GM21447 (cell line): ENCODE results near the gene ATXN7L1.
"Not testable (repeated sequence)": the region's sequence is repeated elsewhere in the genome, so short reads cannot be mapped to it uniquely, and the experiment has no call there.

Experiments used
- ATAC-seq: cut with Tn5 transposase; IDR thresholded peaks from one replicate; pipeline ENCODE4 v1.9.1; 2021; ENCODE audit not compliant: unreplicated experiment

The ATXN7L1 gene

GRCh38 chr7:105806592-105807447, 69.6 kb downstream of the ATXN7L1 start:
- ATAC-seq = peak; percentile 40

DNA sequence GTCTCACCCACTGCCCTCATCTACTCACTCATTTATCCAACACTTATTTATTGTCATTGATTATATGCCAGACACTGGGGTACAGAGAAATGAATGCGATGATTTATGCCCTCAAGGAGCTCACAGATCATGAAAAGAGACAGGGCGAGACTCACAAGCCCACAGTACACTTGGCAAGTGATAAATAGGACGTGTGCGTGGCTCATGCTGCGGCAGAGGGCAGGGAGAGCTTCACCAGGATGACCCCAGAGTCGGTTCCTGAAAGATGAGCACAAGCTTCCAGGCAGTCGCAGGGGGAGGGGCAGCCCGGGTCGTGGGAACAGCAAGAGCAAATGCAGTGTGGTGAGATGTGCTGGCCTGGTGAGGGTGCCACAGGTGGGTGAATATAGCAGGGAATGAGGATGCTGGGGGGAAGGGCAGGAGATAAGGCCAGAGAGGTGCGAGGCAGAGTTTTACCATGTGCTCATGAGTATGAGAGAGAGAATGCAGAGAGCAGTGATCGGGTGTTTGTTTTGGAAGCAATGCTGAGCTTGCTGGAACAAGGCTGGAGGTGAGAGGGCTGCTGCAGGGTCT, 70.9 kb downstream of the ATXN7L1 start:
- ATAC-seq = no peak

- no peak for ATAC-seq
Observed at GRCh38 chr7:105803429-105803736, 73.0 kb downstream of the ATXN7L1 start.

DNA sequence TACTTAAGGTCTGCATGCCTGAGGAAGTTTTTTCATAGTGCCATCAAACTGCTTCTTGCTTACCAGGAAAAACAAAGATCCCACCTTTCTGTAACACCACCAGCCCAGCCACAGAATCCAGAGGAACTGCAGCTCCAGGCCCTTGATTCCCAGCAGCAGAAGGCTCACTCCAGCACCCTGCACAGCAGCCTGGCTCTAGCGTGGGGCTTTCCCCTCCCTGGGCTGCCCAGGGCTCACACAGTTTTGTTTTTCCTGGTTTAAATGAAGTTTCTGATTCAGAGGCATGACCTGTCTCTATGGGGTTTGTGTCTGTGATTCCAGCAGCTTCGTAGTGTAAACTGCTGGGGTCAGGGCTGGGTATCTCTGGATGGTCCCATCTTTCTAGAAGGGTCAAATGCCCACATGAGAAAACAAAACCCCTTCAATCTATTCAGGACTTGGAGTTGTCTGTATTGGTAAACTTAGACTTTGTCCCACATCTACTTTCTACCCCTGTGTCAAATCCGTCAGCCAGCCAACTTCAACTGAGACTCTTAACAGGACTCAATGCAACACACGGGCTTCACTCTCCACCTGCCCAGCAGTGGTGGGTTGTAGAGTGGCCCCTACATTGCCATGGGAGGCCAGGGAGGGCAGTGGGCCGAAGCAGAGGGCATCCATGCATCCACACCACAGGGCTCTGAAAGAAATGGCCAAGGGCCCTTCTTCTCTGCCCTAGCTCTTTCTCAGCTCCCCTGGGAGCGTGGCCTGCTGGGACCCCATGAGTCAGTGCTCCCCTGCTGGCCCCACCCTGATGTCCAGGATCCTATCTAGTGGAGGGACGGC, 73.6 kb downstream of the ATXN7L1 start:
- ATAC-seq = no peak

DNA sequence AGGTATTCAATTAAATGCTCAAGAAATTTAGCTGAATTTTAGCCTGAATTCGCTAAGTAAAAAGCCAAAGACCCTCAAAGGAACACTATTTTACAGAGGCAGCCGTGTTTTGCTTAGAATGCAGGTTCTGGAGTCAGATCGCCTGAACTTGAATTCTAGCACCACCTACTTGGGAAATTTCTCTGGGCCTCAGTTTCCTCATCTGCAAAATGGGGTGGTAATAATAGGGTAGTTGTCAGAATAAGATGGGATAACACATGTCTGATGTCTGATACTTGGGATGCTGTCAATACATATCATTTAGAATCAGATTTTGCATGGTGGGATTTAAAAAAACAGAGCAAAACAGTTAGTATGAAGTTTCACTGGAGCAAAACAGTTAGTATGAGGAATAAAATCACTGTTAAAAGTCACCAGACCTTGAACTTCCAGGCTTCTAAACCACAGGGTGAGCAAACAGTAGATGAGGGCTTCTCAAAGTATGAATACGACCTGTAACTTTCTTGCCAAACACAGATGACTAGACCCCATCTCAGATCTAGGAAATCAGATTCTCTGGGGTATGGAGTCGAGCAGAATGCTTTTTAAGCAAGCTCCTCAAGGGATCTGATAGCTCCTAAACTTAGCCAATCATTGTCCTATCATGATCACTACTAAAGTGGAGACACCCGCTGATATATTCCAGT, 75.4 kb downstream of the ATXN7L1 start:
- no peak for ATAC-seq

DNA sequence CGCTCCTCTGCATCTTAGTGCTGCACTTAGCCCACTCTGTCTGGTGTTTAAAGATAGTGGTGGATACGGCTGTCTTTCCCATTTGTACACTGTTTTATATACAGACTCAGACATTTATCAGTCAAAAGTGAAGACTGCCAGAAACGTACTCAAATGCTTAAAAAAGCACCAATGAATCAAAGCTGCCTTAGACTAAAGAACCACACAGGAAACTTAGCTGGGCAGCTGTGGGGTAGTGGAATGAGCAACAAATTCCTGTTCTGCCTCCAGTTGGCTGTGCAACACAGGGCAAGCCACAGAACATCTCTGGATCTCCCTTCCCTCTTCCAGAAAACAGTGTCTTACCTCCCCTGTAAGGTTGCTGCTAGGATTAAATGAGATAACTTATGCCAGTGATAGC, 76.0 kb downstream of the ATXN7L1 start:
- ATAC-seq = peak; percentile 52

DNA sequence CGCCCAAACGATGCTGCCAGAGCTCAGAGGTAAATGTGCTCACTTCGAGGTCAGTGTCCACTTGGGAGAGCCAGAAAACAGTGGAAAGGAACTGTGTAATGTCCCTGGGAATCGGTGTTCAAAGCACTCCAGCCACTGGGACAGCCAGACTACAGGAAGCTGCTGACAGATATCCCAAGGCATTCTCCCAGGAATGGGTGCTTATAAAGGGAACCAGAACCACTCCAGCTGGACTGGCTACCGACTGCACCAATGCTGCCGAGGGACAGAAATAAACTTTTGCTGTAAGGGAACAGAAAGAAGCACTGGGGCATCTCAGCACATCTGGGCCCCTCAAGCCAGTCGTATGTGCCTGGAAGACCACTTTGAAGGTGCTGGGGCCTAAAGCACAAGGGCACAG, 76.7 kb downstream of the ATXN7L1 start:
- no peak for ATAC-seq

GRCh38 chr7:105799006-105799405, 77.4 kb downstream of the ATXN7L1 start:
- ATAC-seq = no peak

DNA sequence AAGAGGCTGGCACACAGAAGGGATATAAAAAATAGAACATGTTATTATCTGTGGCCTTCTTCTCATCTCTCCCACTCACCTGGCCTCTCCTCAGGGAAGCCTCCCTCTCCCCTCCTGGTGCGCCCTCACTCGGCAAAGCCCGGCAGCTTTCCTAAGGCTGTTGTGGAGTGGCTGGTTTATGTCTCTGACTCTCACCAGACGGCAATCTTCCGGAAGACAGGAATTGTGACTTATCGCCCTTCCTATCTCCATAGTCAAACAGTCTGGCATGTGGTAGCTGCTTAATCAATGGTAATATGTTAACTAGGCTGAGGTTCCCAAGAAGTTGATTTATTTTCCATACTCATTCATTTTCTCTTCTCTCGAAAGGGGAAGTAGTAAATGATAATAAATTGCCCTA, 78.7 kb downstream of the ATXN7L1 start:
- ATAC-seq = no peak

- ATAC-seq = no peak
Observed at GRCh38 chr7:105796365-105796764, 80.0 kb downstream of the ATXN7L1 start.

DNA sequence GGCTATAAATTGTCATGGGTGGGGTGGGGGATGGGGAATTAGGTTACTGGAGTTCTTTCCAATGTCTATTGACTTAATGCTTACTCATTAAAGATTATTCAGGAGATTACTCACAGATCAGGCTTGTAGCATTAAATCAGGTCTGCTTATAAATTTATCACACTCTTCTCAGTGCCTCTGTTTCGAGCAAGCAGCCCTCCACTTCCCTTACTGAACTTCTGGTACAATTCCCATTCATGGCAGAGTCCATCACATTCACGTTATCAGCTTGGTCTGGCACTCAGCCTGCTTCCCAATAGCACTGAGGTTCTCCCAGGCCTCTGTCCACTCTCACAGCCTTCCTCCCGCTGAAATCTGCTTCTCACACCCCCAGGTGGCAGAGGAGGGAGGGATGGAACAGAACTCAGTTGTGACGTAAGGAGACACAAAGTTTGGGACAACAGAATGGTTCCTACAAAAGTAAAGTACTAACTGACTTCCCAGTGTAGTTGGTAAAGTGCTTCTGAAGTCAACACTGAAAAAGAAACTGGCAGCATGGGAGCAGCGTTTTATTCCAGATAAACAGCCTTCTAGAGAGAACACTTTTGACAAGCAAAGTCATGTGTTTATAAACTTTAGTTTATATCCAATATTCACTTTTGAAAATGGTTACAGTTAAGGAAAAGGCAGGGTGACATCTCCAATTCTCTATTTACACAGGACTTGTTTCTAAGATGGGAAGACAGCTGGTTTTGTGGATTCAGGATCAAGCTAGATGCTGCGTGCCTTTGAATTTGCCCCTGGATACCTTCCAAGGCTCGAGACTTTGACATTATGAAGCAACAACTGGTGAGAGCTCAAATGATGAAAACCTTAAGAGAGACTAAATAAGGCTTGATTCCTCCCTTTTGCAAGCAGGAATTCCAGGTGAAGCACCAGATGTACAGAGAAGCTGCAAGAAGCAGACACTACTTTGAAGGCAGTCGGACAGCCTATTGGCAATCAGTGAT, 81.4 kb downstream of the ATXN7L1 start:
- no peak for ATAC-seq

GRCh38 chr7:105792488-105793370, 83.7 kb downstream of the ATXN7L1 start:
- ATAC-seq = no peak

GRCh38 chr7:105791926-105792325, 84.5 kb downstream of the ATXN7L1 start:
- no peak for ATAC-seq

- no peak for ATAC-seq
Observed at GRCh38 chr7:105790996-105791395, 85.4 kb downstream of the ATXN7L1 start.

DNA sequence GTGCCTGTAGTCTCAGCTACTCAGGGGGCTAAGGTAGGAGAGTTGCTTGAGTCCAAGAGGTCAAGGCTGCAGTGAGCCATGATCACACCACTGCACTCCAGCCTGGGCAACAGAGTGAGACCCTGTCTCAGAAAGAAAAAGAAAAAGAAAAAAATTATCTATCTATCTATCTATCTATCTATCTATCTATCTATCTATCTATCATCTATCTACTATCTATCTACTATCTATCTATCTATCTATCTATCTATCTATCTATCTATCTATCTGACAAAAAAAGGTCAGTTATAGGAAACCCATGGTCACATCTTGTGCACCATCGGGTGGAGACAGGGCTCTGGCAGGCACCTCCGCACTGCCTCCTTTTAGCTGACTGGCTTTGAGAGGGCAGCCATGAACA, 85.9 kb downstream of the ATXN7L1 start:
- ATAC-seq = not testable (repeated sequence)

DNA sequence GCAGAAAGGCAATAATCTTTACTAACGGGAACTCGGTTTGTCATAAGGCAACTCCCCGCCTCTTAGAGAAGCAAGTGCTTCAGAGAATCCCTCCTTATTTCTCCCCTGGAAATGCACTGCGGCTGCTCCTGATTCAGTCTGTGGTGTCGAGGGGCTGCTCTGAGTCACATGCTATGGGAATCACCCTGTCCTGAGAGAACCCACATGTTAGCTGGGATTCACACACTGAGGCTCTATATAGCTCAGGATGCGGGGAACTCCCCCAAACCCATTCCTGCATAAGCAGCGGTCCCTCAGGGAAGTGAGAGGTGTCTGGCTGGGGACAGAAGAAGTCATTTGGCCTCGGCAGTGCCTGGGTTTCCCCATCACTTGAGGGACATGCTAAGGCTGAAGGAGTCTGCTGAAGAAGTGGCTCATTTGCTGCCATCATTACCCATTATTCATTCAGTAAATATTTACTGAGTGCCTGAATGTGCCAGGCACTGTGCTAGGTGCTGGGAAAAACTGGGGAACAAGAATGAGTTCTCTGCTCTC, 87.5 kb downstream of the ATXN7L1 start:
- no peak for ATAC-seq

- no peak for ATAC-seq
Observed at GRCh38 chr7:105788356-105788755, 88.0 kb downstream of the ATXN7L1 start.

GRCh38 chr7:105787793-105788192, 88.6 kb downstream of the ATXN7L1 start:
- ATAC-seq = no peak
